HepG2 (cell line): ENCODE results near the gene NPBWR2. TPM values are rescaled to one million over a fixed set of nuclear protein-coding genes. Genes with fewer than 3 reads are reported as not detected.

ENCODE experiments used
- BHLHE40 ChIP-seq: IDR thresholded peaks from 2 replicates; pipeline ENCODE4 v1.6.1; 2011; ENCODE audit warnings: low read length, improper control_type of control experiment
- CBX2 ChIP-seq, 2 experiments: fragments of 200-600 bp in 1 of 2; sonication (generic); formaldehyde crosslinking in 1 of 2; IDR thresholded peaks; 2 replicates each; pipeline versions ENCODE4 v1.7.0 to v1.8.1; 2018 to 2022; ENCODE audit warnings: low read depth in 2 of 2, low read length in 1 of 2, mild to moderate bottlenecking in 1 of 2, missing genetic modification reagents in 1 of 2
- CHD2 ChIP-seq: IDR thresholded peaks from 2 replicates; pipeline ENCODE4 v1.6.1; 2011; ENCODE audit warnings: low read depth, low read length, improper control_type of control experiment
- GZF1 ChIP-seq: sonication (generic); formaldehyde crosslinking; IDR thresholded peaks from 2 replicates; pipeline ENCODE4 v1.5.1; 2020; ENCODE audit warnings: mild to moderate bottlenecking, missing genetic modification reagents
- HES4 ChIP-seq: sonication (generic); formaldehyde crosslinking; IDR thresholded peaks from 2 replicates; pipeline ENCODE4 v1.9.0; 2021; ENCODE audit warnings: mild to moderate bottlenecking, missing genetic modification reagents, borderline replicate concordance
- HOXD1 ChIP-seq: sonication (generic); formaldehyde crosslinking; IDR thresholded peaks from 2 replicates; pipeline ENCODE4 v1.5.0; 2020; ENCODE audit warnings: missing genetic modification reagents
- KAT2B ChIP-seq: fragments of 150-350 bp; IDR thresholded peaks from 2 replicates; pipeline ENCODE4 v1.6.1; 2014; ENCODE audit warnings: low read depth, low read length, borderline replicate concordance
- KLF12 ChIP-seq: sonication (generic); formaldehyde crosslinking; IDR thresholded peaks from 2 replicates; pipeline ENCODE4 v1.4.0; 2020; ENCODE audit warnings: missing genetic modification reagents, borderline replicate concordance
- MIXL1 ChIP-seq: IDR thresholded peaks from 2 replicates; pipeline ENCODE4 v1.6.1; 2016
- MXI1 ChIP-seq: IDR thresholded peaks from 3 replicates; pipeline ENCODE4 v1.6.1; 2012; ENCODE audit warnings: low read depth, low read length, inconsistent platforms, borderline replicate concordance
- NCOR1 ChIP-seq: fragments of 200-600 bp; sonication (generic); IDR thresholded peaks from 2 replicates; pipeline ENCODE4 v1.7.0; 2017; ENCODE audit warnings: antibody characterized with exemption, low read length, borderline replicate concordance
- PHB2 ChIP-seq: fragments of 450-650 bp; IDR thresholded peaks from 2 replicates; pipeline ENCODE4 v1.6.1; 2018; ENCODE audit not compliant: partially characterized antibody
- SMC3 ChIP-seq: IDR thresholded peaks from 2 replicates; pipeline ENCODE4 v1.6.1; 2011; ENCODE audit warnings: low read length, improper control_type of control experiment
- TCF12 ChIP-seq, 2 experiments: fragments of 450-650 bp in 1 of 2; sonication (generic) in 1 of 2; formaldehyde crosslinking in 1 of 2; IDR thresholded peaks; 2 replicates each; pipeline versions ENCODE4 v1.6.1 to v1.8.0; 2017 to 2022; ENCODE audit warnings: antibody characterized with exemption in 1 of 2, mild to moderate bottlenecking in 1 of 2, missing genetic modification reagents in 1 of 2, moderate library complexity in 1 of 2
- ZNF276 ChIP-seq: sonication (generic); formaldehyde crosslinking; IDR thresholded peaks from 2 replicates; pipeline ENCODE4 v1.4.0; 2020; ENCODE audit warnings: mild to moderate bottlenecking, low read depth, missing genetic modification reagents
- ZNF30 ChIP-seq: sonication (generic); formaldehyde crosslinking; IDR thresholded peaks from 2 replicates; pipeline ENCODE4 v1.5.0; 2020; ENCODE audit warnings: mild to moderate bottlenecking, missing genetic modification reagents
- ZNF337 ChIP-seq: sonication (generic); formaldehyde crosslinking; IDR thresholded peaks from 2 replicates; pipeline ENCODE4 v1.5.1; 2020; ENCODE audit warnings: missing genetic modification reagents, low read depth, mild to moderate bottlenecking, borderline replicate concordance
- ZNF460 ChIP-seq: sonication (generic); formaldehyde crosslinking; IDR thresholded peaks from 2 replicates; pipeline ENCODE4 v1.5.1; 2020; ENCODE audit warnings: missing genetic modification reagents, mild to moderate bottlenecking, borderline replicate concordance
- ZNF660 ChIP-seq: sonication (generic); formaldehyde crosslinking; IDR thresholded peaks from 2 replicates; pipeline ENCODE4 v1.5.1; 2020; ENCODE audit warnings: mild to moderate bottlenecking, low read depth, missing genetic modification reagents, borderline replicate concordance
- ZSCAN22 ChIP-seq: sonication (generic); formaldehyde crosslinking; IDR thresholded peaks from 2 replicates; pipeline ENCODE4 v1.4.0; 2020; ENCODE audit warnings: mild to moderate bottlenecking, missing genetic modification reagents
- polyA plus RNA-seq, 8 experiments: library from polyadenylated mRNA; depleted of rRNA in 3 of 8; stranded (reverse) in 7 of 8; unstranded in 1 of 8; fragments of >200 nt; fragmentation: Illumina TruSeq in 4 of 8; extraction: Trizol in 4 of 8; gene quantifications; 2 replicates each; pipeline versions ENCODE4 v1.2.1 to v1.2.3, GENCODE V29; 2011 to 2016; ENCODE audit warnings: low read depth in 4 of 8, missing spikeins in 1 of 8, mixed read lengths in 1 of 8; ENCODE audit not compliant: insufficient read depth in 1 of 8
- total RNA-seq, 5 experiments: library from RNA; depleted of rRNA; stranded (reverse); fragments of >200 nt; fragmentation: Illumina TruSeq; extraction: Trizol; gene quantifications; 2 replicates each; pipeline ENCODE4 v1.2.3, GENCODE V29; 2016; ENCODE audit warnings: low read depth in 1 of 5
- TF ChIP-seq, protein P1 (sequence below): sonication (generic); formaldehyde crosslinking; IDR thresholded peaks from 2 replicates; pipeline ENCODE4 v1.4.0; 2020; ENCODE audit warnings: mild to moderate bottlenecking, low read depth, missing genetic modification reagents
- TF ChIP-seq, protein P2 (sequence below): sonication (generic); formaldehyde crosslinking; IDR thresholded peaks from 2 replicates; pipeline ENCODE4 v1.5.1; 2020; ENCODE audit warnings: mild to moderate bottlenecking, missing genetic modification reagents, moderate library complexity
- TF ChIP-seq, protein P3 (sequence below): sonication (generic); formaldehyde crosslinking; IDR thresholded peaks from 2 replicates; pipeline ENCODE4 v1.4.0; 2020; ENCODE audit warnings: mild to moderate bottlenecking, missing genetic modification reagents

Gene NPBWR2
- total and polyA plus RNA-seq, 2 of the 13 experiments (the other 11 are each of a cell fraction or from before 2014, with no cell fraction given), result not detected

- TF ChIP-seq, protein P1, sequence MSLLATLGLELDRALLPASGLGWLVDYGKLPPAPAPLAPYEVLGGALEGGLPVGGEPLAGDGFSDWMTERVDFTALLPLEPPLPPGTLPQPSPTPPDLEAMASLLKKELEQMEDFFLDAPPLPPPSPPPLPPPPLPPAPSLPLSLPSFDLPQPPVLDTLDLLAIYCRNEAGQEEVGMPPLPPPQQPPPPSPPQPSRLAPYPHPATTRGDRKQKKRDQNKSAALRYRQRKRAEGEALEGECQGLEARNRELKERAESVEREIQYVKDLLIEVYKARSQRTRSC, result peak; percentile 17; the same call in 1 of the 2 replicates
- TF ChIP-seq, protein P2, sequence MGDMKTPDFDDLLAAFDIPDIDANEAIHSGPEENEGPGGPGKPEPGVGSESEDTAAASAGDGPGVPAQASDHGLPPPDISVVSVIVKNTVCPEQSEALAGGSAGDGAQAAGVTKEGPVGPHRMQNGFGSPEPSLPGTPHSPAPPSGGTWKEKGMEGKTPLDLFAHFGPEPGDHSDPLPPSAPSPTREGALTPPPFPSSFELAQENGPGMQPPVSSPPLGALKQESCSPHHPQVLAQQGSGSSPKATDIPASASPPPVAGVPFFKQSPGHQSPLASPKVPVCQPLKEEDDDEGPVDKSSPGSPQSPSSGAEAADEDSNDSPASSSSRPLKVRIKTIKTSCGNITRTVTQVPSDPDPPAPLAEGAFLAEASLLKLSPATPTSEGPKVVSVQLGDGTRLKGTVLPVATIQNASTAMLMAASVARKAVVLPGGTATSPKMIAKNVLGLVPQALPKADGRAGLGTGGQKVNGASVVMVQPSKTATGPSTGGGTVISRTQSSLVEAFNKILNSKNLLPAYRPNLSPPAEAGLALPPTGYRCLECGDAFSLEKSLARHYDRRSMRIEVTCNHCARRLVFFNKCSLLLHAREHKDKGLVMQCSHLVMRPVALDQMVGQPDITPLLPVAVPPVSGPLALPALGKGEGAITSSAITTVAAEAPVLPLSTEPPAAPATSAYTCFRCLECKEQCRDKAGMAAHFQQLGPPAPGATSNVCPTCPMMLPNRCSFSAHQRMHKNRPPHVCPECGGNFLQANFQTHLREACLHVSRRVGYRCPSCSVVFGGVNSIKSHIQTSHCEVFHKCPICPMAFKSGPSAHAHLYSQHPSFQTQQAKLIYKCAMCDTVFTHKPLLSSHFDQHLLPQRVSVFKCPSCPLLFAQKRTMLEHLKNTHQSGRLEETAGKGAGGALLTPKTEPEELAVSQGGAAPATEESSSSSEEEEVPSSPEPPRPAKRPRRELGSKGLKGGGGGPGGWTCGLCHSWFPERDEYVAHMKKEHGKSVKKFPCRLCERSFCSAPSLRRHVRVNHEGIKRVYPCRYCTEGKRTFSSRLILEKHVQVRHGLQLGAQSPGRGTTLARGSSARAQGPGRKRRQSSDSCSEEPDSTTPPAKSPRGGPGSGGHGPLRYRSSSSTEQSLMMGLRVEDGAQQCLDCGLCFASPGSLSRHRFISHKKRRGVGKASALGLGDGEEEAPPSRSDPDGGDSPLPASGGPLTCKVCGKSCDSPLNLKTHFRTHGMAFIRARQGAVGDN, result no peak
- TF ChIP-seq ZNF460 (CRISPR knock-in tag), result no peak
- TF ChIP-seq KAT2B, result no peak
- TF ChIP-seq ZNF30 (CRISPR knock-in tag), result no peak
- TF ChIP-seq, protein P3, sequence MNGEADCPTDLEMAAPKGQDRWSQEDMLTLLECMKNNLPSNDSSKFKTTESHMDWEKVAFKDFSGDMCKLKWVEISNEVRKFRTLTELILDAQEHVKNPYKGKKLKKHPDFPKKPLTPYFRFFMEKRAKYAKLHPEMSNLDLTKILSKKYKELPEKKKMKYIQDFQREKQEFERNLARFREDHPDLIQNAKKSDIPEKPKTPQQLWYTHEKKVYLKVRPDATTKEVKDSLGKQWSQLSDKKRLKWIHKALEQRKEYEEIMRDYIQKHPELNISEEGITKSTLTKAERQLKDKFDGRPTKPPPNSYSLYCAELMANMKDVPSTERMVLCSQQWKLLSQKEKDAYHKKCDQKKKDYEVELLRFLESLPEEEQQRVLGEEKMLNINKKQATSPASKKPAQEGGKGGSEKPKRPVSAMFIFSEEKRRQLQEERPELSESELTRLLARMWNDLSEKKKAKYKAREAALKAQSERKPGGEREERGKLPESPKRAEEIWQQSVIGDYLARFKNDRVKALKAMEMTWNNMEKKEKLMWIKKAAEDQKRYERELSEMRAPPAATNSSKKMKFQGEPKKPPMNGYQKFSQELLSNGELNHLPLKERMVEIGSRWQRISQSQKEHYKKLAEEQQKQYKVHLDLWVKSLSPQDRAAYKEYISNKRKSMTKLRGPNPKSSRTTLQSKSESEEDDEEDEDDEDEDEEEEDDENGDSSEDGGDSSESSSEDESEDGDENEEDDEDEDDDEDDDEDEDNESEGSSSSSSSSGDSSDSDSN (CRISPR knock-in tag), result no peak
- no peak for TF ChIP-seq ZSCAN22 (CRISPR knock-in tag)
- TF ChIP-seq HOXD1, result peak; percentile 21; the same call in 1 of the 2 replicates
- TF ChIP-seq ZNF660 (CRISPR knock-in tag), result no peak
- no peak for TF ChIP-seq CHD2
- no peak for TF ChIP-seq MIXL1 (CRISPR knock-in tag)
- 0 out of 2 replicates have a peak, but pooled peaks have one; percentile 53 for TF ChIP-seq KLF12 (CRISPR knock-in tag)
- no peak for TF ChIP-seq HES4 (CRISPR knock-in tag)
- TF ChIP-seq ZNF337 (CRISPR knock-in tag), result no peak
- no peak for TF ChIP-seq PHB2
- TF ChIP-seq GZF1, result no peak
- TF ChIP-seq TCF12 (IDR thresholded peaks at IDR 0.05), result no peak
- no peak; the same call in 1 of the 2 replicates for TF ChIP-seq TCF12 (CRISPR knock-in tag; IDR thresholded peaks at IDR 0.05)
- TF ChIP-seq ZNF276 (CRISPR knock-in tag), result peak; percentile 12; the same call in 1 of the 2 replicates
- TF ChIP-seq MXI1, result no peak; the same call in 2 of the 3 replicates
- no peak for TF ChIP-seq CBX2 (IDR thresholded peaks at IDR 0.05; ENCODE audit: low read depth, low read length)
- TF ChIP-seq CBX2 (CRISPR knock-in tag; IDR thresholded peaks at IDR 0.05; ENCODE audit: low read depth), result no peak
- no peak; the same call in 1 of the 2 replicates for TF ChIP-seq NCOR1
- TF ChIP-seq BHLHE40, result no peak
- no peak for TF ChIP-seq SMC3
These were observed 50.8 kb downstream of the NPBWR2 start (continued) for GRCh38 chr20:64056639-64056888.
